CD4-positive, alpha-beta T cell treated with Interleukin-12 subunit alpha and Interleukin-12 subunit beta, for 1 hour (primary cell): Measurements from ENCODE around the gene HOMER2.
"Not testable (repeated sequence)": the region's sequence is repeated elsewhere in the genome, so short reads cannot be mapped to it uniquely, and the experiment has no call there.

Experiments
- DNase-seq: peaks from one replicate; pipeline ENCODE4 v3.0.0-alpha.2; 2020

HOMER2 gene

DNA sequence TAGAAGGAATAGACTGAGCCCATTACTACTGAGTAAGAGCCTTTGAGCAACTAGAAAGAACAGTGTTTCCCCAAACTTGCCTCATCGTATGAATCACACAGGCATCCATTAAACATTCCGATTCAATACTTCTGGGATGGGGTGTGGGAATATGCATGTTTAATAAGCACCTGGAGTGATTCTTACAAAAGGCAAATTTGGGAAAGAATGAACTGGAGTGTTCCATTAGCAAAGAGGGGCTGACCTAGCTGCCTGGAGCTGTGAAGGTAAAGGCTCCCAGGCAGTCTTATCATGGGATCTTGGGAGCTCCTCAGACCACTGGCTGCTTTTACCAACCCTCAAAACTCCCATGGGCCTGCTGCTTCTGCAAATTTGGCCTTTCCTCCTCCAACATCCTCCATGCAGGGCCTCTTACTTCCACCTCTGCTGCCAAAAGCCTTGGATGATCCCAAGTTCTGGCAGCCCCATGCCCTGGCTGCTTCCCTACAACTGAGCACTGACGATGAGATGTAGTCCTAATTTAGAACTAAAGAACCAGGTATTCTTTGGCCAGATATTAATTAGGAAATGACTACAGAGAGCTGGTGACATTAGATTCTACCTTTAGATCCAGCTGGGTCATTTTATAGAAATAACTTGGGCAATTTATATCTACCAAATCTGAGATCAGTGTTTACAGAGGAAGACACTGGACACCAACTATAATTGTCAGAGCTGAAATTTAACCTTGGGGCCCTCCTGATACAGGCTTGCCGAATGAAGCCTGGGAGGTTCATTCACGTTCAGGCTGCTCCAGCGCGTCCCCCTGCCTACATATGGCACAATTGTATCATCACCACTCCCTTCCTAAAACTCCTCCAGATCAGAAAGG, 11.2 kb upstream of the HOMER2 start:
- no peak for DNase-seq

DNA sequence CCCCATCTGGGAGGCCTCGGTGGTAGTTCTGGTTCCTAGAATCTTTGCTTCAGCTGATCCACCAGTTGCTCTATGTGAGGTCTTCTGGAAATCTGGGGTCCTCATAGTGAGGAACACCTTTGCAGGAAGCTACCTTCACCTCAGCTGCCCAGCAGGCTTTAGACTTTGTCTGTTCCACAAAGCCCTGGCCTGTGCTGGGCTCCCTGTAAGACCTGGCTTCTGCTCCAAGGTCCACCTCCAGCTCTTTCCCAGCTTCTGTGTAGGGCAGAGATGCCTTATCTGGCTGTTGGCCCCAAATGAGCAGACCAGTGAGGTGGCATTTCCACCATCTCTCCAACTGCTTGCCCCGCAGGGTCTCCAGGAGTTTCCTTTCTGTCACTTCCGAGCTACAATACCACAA, 8.2 kb upstream of the HOMER2 start:
- no peak for DNase-seq

DNA sequence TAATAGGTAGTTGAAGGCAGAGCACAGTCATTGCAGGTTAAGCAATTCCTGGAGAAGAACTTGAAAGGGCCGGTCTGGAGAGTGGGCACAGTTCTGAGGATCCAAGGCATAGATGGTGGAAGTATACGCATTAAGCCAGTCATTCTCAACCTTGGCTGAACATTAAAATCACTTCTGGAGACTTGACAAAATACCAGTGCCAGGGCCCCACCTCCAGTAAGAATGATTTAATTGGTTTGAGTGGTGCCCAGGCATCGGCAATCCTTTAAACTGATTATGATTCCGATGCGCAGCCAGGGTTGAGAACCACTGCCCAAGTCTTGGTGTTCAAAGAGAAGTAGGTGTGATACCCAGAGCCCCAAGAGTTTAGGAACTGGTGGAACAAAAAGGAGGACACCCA, 6.9 kb upstream of the HOMER2 start:
- no peak for DNase-seq

DNA sequence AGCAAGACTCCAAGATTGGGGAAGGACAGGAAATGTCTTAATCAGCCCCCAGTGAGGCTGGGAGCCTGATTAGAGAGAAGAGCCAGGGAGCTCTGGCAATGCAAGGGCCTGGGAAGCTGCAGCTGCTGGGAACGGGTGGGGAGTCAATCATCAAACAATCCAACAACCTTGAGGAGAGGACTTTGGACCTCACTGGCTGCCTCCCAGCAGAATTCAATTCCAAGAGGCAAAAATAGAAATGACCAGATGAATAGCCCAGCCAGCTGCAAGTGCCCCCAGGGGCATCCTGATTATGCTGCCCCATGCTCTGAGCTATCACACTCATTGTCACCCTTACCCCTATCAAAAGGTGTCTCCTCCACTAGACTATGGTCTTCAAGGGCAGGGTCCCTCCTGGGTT, 6.1 kb upstream of the HOMER2 start:
- DNase-seq = no peak

DNA sequence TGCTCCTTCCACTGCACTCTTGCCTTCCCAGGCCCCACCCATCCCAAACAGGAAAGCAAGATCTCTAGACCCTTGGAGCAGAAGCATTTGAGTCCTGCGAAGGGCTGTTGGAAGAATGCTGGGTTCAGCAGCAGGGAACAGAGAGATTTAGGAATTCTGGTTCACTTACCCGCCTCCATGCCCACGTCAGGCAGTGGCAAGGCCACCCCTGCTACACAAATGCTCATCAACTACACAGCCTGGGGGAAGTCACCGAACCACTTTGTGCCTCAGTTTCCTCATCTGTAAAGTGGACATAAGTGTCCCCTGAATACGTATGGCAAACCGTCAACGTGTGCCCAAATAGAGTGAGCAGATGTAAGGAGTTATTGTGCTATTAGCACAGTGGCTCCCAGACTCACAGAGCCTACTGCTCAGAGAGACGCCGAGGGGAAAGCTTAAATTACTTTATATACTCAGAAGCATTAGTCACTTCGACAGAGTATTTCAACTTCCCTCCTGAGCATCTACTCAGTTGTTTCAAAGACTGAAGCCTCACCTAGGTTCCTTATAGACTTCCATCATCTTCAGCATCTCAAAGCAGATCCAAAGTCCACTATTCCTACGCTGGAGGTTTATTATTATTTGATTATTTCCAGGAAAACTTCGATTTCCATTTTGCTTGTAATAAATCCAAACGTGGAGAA, 905 bp downstream of the HOMER2 start:
- DNase-seq = no peak

DNA sequence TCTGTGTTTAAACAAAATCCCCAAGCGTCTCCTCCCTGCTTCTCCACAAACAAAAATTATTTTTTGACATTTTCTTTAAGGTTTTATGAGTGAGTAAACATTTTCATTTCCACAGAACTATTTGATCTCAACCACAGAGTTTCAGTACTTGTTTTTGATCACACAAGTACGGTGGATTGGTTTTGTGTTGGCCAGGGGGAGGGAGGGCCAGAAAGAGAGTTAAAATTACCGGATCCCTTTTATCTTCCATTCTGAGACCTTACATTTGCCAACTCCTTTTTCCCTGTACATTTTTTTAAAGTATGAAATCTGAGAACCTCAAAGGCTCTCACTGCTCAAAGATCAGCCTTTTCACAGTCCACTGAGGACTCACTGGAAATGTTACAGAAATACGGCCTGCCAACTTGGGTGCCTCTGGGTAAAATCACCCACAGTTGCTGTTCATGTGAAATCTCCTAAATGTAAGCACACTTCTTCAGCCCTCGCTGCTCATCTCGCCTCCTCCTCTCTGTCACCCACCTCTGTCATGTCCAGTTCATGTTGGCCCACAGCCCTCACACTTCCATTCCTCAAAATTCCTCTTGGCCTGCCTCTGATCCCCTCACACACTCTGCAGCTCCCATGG, 1.7 kb downstream of the HOMER2 start:
- no peak for DNase-seq

DNA sequence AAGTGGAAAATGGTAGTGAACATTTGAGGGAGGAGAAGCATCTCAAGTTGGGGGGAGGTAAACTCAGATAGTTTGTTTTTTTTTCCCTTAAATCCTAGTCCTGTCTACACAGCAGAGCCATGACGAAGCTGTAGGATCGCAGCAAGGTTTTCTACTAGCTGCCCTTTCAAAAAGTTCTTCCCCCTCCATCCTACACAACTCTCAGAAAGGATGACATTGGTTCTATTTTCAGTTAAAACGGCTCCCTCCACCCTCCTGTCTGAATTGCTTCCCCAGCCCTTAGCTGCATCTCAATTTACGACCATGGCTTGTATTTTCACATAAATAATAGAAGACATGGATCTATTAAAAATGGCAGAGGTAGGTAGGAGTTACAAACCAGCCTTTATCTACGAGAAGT, 2.2 kb downstream of the HOMER2 start:
- DNase-seq = no peak

DNA sequence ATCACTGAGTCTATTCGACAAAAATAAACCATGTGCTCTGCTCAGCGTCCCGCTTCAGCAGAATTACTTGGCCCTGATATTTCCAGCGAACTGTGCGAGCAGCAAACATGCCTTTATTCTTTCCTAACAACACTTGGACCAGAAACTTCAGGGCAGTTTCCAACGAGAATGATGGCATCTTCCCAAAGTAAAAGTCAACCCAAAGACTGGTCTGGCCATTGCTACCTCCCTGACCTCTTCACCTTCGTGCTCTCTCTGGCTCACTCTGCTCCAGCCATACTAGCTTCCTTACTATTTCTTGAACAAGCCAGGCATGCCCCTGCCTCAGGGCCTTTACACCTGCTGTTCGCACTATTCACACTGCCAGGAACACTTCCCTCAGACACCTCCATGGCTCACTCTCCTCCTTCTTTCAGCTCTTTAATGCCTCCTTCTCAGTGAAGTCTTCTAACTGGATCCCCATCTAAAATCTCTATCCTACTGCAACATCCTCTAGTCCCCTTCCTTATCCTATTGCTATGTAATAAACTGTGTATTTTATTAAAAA, 6.3 kb downstream of the HOMER2 start:
- no peak for DNase-seq

DNA sequence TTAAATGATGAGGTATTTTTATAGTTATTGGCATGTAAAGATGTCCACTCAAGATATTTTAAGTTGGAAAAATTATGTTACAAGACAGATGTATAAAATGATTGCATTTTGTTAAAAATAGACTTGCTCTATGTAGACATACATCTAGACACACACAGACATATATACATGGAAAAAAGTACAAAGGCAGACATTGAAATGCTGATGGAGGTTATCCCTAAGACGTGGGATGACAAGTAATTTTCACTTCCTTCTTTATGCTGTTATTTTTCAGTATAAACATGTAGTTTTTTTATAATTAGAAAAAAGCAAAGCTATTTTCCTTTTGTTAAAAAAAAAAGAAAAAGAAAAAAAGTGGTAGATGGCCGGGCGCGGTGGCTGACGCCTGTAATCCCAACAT, 7.2 kb downstream of the HOMER2 start:
- DNase-seq = no peak

DNA sequence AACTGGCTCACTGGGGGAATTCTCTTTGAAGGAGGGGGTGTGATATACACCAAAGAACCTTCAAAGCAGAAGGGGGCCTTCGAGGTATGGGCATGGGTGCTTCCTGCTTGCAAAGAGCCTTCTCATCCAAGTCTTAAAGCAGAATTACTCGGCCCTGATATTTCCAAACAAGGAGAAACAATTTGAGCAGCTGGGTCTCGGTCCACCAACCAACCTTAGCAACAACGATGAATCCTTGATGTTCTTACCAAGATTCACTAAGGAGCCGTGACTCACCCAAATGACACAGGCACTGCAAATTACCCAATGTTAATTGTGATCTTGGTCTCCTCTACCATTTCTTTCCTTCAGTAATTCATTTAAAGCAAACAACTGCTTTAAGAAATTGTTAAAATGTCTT, 7.7 kb downstream of the HOMER2 start:
- DNase-seq = no peak

DNA sequence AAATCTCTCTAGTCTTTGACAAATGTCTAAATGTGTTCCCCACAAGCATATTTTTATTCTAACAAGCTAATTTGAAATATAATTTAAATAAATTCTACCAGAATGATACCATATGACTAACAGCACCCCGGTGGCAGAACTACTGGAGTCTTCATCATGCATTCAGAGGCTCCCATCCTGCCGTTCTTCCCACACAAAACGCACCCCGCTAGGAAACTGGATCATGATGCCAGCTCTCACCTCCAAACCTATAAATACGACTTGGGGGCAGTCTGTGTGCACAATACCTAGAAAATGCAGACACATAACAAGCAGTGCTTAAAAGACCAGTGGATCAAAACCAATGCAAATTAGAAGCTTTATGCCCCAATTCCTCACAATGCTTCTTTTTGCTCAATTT, 8.5 kb downstream of the HOMER2 start:
- no peak for DNase-seq

DNA sequence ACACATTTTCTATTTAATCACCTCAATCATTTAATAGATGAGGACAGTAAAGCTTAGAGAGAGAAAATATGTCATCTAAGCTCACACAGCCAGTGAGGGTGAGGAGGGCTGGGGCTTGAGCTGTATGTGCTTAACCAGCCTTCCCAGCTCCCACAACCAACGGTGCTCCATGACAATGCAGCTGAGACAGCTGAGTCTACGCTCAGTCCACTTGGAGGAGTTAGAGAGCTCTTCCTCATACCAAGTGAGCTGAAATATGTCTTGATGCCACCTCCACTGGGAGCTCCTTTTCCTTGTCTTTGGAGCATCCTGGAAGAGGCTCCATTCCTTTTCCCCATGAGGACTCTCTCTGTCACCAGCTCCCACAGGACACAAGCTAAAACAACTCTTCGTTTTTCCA, 9.3 kb downstream of the HOMER2 start:
- no peak for DNase-seq

DNA sequence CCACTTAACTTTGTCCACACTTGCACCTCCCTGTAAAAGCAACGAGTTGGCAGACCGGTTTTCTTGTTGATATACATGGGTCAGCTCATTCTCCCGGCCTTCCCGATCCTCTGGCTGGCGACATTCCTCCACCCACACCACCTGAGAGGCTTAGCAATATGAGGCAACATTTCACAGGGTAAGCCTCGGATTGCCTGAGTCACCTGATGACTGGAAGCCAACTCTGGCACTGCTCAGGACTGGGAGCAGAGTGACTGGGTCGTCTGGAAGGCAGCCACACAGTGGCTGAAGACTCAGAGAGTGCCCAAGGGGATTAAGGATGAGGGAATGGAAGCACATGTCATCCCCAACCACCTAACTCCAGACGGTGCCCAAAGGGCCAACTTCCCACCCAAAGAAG, 9.8 kb downstream of the HOMER2 start:
- no peak for DNase-seq

DNA sequence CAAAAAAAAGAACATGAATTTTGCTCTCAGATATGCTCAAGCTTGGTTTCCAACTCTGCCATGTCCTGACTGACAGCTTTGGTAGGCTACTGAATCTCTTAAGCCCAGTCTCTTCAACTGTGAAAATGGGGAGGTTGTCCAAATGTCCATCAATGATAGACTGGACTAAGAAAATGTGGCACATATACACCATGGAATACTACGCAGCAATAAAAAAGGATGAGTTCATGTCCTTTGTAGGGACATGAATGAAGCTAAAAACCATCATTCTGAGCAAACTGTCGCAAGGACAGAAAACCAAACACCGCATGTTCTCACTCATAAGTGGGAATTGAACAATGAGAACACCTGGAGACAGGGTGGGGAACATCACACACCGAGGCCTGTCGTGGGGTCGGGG, 12.8 kb downstream of the HOMER2 start:
- not testable (repeated sequence) for DNase-seq

DNA sequence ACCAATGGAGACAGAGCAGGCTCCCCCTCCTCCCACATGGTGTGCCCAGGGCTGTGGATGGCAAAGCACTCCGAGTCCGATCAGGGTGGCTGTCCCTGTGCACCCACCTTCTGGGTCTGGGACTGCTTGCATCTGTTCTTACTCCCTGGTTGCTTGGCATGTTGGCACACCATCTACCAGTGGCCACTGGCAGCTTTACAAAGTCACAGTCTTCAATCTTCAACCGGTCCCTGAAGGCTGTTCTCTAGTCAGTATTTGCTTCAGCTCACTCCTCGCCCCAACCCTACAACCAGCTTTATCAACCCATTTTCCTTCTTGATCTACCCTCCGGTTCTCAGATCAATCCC, 14.8 kb downstream of the HOMER2 start:
- DNase-seq = no peak

DNA sequence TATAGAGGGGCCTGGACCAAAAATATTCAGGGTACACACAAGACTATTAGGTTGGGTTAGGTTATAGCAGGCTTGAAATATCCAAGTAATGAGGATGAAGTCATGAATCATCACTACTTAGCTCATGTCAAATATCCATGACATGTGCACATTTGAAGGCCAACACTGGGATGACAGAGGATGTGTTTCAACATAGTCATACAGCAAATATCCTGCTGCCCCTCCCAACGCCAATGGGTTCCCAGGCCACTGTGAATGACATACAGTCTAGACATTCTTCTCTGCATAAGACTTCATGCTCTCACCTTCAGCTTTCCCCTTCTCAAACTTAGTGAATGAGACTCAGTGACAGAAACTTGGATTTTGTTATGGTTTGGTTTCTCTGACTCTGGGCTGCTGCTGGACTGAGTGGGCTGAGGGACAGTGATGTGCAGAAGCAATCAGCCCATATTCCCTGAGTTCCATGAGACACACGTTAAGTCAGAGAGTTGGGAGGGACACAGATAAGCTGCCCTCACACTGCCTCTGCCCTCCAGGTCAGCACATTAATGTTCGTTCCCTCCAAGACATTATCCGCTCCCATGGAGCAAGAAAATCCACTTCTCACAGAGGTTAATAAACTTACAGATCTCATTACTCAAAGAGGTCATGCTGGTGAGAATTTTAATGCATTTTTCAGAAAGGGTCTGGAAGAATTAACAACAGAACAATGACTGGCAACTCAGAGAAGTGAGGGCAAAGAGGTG, 15.4 kb downstream of the HOMER2 start:
- DNase-seq = no peak

DNA sequence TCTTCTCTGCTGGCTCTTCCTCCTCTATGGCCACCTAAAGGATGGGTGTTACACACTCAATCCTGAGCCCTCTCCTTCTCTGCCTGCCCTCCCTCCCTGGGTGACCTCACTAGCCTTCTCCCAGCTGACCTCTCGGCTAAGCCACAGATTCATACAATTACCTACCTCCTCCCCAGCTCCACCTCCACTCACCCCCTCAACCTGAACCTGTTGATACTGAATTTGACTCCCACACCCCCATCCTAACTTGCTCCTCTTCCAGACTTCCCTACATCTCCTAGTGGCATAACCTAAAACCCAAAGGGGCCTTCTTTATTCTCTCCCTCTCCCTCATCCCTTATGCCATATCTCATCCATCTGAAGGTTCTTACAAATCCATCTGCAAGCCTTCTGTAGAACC, 17.1 kb downstream of the HOMER2 start:
- DNase-seq = no peak

DNA sequence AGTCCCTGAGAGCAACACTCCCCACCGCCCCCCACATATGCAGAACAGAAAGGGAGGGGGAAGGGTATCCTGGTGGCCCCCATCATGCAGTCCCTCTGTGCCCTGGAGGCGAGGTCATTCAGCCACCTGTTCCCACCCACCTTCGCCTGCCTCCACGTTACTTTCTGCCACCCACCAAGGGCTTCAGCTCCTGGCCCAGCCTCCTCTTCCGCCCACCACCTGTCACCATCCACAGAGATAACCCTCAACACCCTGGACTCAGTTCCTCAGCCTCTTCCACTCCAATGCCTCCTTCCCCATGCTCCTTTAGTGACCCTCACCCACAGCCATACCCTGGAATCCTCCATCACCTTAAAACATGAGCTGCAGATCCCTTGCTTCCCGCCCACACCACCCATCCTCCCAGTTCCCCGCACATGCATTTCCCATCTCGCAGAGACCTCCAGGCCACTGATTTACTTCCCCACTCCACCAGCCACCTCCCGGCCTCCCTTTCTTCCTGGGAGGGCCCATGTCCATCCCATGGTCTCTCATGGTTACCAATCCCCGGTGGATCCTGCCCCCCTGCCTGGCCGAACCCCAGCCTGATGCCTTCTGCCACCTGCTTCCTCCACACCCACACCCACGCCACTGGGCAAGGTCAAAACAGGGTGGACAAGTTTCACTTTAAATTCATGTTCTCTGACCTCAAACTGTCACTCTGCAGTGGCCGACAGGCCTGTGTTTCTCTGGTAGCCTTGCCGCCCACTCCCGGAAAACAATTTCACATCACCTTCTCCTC, 18.2 kb downstream of the HOMER2 start:
- DNase-seq = no peak

DNA sequence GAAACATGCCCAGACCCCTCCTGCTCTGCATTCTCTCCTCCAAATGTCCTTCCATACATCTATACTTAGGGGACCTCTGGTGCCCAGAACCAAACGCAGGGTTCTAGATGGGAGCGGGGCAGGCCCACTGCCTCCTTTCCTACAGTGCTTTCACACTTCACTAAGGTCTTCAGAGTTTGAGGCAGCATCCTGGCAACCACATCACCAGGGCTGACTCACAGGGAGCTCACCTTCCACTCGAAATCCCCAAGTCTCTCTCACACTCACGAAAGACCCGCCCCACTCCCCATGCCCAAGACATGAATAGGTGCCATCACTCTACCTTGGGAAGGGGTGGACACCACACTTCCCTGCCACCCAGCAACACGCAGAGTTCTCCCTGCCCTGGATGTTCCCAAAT, 18.9 kb downstream of the HOMER2 start:
- DNase-seq = no peak

DNA sequence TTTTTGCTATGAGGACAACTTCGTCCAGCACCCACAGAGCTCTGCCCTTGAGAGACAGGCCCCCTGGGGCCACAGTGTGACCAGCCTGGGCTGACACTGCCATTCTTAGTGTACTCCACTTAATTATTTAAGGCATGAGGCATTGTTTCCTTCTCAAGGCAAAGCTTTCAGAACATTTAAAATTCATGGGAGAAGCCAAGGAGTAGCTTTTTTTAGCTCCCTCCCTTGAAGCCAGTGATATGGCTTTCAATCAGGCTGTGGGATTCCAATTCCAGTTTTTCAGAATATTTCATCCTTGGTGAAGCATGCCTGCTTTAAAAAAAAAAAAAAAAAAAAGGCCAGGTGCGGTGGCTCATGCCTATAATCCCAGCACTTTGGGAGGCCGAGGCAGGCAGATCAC, 21.3 kb downstream of the HOMER2 start:
- DNase-seq = no peak

DNA sequence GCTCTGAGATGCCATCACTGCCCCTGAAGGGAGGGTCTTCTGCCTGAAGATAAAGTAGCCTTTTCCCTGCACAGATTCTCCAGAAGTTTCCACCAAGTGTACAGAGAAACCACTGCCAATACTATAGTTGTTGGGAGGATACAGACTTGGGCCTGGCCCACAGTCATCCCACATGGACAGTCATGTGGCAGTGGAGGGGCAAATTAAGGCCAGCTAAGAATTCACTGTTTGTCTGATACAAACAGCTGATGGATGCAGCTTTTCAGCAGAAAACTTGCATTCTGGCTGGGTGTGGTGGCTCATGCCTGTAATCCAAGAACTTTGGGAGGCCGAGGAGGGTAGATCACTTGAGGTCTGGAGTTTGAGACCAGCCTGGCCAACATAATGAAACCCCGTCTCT, 22.1 kb downstream of the HOMER2 start:
- no peak for DNase-seq

DNA sequence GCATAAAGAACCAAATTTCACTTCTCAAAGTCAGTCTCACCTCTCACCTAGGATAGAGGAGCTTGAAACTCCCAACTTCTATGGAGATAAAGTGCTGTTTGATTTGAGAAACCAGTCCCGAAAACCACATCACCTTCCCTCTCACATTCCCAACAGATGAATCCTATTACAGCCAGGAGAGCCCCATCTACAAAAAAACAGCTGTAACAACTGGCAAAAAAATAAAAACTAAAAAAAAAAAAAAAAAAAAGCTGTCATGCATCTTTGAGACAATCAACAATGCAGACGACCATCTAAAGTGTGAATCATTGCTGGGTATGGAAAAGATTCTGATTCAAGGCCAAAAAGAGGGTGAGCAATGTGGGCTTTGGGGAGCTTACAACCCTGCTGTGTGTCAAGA, 23.8 kb downstream of the HOMER2 start:
- no peak for DNase-seq
